ENCODE results near the gene NMD3. TPM values are rescaled to one million over a fixed set of nuclear protein-coding genes. Genes with fewer than 3 reads are reported as not detected.

Gene NMD3
- total and polyA plus RNA-seq, 2 experiments from 2014 or later: 27.8 to 52.5 TPM

DNA sequence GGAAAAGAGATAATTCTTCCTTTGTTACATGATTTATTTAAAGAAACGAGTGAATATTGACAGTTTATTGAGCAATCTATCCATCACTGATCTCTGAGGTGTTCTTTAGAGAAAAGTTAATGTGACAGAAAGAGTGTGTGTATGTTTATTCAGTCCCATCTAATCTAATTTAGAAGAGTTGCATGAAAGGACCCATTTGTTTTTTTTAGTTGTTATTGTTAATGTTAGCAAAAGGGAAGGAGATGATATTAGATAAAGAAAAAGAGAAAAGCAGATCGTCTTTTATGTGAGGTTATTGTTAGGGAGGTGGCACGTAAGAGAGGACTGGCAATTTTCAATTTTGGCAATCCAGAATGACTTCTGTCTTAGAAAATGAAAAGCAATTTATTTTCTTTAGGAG is 46.5 kb downstream of the NMD3 start:
- no peaks in the 10 kb centered on the region for H3K9me3 ChIP-seq (ENCODE audit: low read depth)
- H3K4me3 ChIP-seq: no peak overlapping the region
- no peak overlapping the region for H2AFZ ChIP-seq
- no peak for DNase-seq (ENCODE audit: low spot score)
- TF ChIP-seq, protein P1, sequence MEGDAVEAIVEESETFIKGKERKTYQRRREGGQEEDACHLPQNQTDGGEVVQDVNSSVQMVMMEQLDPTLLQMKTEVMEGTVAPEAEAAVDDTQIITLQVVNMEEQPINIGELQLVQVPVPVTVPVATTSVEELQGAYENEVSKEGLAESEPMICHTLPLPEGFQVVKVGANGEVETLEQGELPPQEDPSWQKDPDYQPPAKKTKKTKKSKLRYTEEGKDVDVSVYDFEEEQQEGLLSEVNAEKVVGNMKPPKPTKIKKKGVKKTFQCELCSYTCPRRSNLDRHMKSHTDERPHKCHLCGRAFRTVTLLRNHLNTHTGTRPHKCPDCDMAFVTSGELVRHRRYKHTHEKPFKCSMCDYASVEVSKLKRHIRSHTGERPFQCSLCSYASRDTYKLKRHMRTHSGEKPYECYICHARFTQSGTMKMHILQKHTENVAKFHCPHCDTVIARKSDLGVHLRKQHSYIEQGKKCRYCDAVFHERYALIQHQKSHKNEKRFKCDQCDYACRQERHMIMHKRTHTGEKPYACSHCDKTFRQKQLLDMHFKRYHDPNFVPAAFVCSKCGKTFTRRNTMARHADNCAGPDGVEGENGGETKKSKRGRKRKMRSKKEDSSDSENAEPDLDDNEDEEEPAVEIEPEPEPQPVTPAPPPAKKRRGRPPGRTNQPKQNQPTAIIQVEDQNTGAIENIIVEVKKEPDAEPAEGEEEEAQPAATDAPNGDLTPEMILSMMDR (IDR thresholded peaks at IDR 0.05; ENCODE audit: poor library complexity): no peak
- no peak for TF ChIP-seq EZH2phosphoT487 (IDR thresholded peaks at IDR 0.05; ENCODE audit: low read depth, severe bottlenecking, unreplicated experiment)
- TF ChIP-seq EZH2 (IDR thresholded peaks at IDR 0.05; ENCODE audit: borderline replicate concordance): no peak
- H4K20me1 ChIP-seq (ENCODE audit: insufficient read depth, poor library complexity, severe bottlenecking): no peaks in the 10 kb centered on the region
- no peaks in the 10 kb centered on the region for H3K4me1 ChIP-seq (ENCODE audit: insufficient read depth)
- H3K4me2 ChIP-seq: no peak overlapping the region
- H3K36me3 ChIP-seq (replicated peaks; ENCODE audit: insufficient read depth, low read depth): no peaks in the 10 kb centered on the region
- no peaks in the 10 kb centered on the region for H3K27me3 ChIP-seq
- H3K9me2 ChIP-seq (replicated peaks; ENCODE audit: insufficient read depth): no peaks in the 10 kb centered on the region
- H3K27ac ChIP-seq: no peak overlapping the region
- no peaks in the 10 kb centered on the region for H3K79me2 ChIP-seq
- WGBS (ENCODE audit: low lambda C conversion rate, missing lambda C conversion rate): 68% methylated on average over 3 of the region's 3 CpGs

DNA sequence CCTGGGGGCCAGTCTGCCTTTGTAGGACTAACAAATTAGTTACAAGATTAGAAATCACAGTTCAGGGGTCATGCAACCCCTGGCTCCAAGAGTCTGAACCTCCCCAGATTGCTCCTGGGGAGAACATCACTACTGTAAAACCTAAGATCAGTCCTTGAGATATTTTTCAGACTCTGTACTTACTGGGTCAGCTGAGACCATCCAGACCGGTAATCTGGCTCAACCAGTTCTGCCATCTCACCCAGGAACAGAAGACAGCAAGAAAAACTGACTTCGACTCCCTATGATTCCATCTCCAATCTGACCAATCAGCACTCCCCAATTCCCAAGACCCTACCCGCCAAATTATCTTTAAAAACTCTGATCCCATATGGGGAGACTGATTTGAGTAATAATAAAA is 47.5 kb downstream of the NMD3 start:
- TF ChIP-seq, protein P1 (IDR thresholded peaks at IDR 0.05; ENCODE audit: poor library complexity): no peak
- TF ChIP-seq EZH2 (IDR thresholded peaks at IDR 0.05; ENCODE audit: borderline replicate concordance) (no peak), EZH2phosphoT487 (IDR thresholded peaks at IDR 0.05; ENCODE audit: low read depth, severe bottlenecking, unreplicated experiment) (no peak)

DNA sequence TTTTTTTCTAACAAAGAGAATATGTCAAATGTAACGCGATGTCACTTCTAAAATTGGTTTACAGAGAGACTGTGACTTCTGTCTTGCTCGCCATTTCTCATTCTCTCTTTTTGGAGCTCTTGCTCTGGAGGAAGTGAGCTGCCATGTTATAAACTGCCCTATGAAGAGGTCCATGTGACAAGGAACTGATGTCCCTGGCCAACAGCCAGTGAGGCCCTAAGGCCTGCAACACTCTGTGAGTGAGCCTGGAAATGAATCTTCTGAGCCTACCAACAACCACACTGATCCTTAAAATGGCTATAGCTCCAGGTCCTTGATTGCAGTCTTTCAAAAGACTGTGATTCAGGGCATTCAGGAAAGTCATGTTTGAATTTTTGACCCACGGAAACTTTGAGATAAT is 49.9 kb downstream of the NMD3 start:
- Histone ChIP-seq H3K9me3 (ENCODE audit: low read depth) (no peaks in the 10 kb centered on the region), H3K4me2 (no peak overlapping the region), H4K20me1 (ENCODE audit: insufficient read depth, poor library complexity, severe bottlenecking) (no peaks in the 10 kb centered on the region), H3K27me3 (no peaks in the 10 kb centered on the region), H3K4me3 (no peak overlapping the region), H2AFZ (no peak overlapping the region), H3K36me3 (replicated peaks; ENCODE audit: insufficient read depth, low read depth) (no peaks in the 10 kb centered on the region), H3K79me2 (no peaks in the 10 kb centered on the region), H3K27ac (no peak overlapping the region), H3K9me2 (replicated peaks; ENCODE audit: insufficient read depth) (no peaks in the 10 kb centered on the region), H3K4me1 (ENCODE audit: insufficient read depth) (peaks cover 8% of the 10 kb centered on the region)
- DNase-seq (ENCODE audit: low spot score): no peak
- TF ChIP-seq, protein P1 (IDR thresholded peaks at IDR 0.05; ENCODE audit: poor library complexity): no peak
- no peak for TF ChIP-seq EZH2 (IDR thresholded peaks at IDR 0.05; ENCODE audit: borderline replicate concordance)
- no peak for TF ChIP-seq EZH2phosphoT487 (IDR thresholded peaks at IDR 0.05; ENCODE audit: low read depth, severe bottlenecking, unreplicated experiment)
- WGBS (ENCODE audit: low lambda C conversion rate, missing lambda C conversion rate): 96% methylated on average over 4 of the region's 4 CpGs

More for the DNA sequence above, 47.5 kb downstream of the NMD3 start:
- Histone ChIP-seq H3K4me2 (no peak overlapping the region), H4K20me1 (ENCODE audit: insufficient read depth, poor library complexity, severe bottlenecking) (no peaks in the 10 kb centered on the region), H3K9me2 (replicated peaks; ENCODE audit: insufficient read depth) (no peaks in the 10 kb centered on the region), H3K27me3 (no peaks in the 10 kb centered on the region), H3K4me1 (ENCODE audit: insufficient read depth) (no peaks in the 10 kb centered on the region), H3K27ac (no peak overlapping the region), H3K9me3 (ENCODE audit: low read depth) (no peaks in the 10 kb centered on the region), H2AFZ (no peak overlapping the region), H3K36me3 (replicated peaks; ENCODE audit: insufficient read depth, low read depth) (no peaks in the 10 kb centered on the region), H3K4me3 (no peak overlapping the region), H3K79me2 (no peaks in the 10 kb centered on the region)
- no peak for DNase-seq (ENCODE audit: low spot score)
- 64% methylated on average over 3 of the region's 3 CpGs for WGBS (ENCODE audit: low lambda C conversion rate, missing lambda C conversion rate)

DNA sequence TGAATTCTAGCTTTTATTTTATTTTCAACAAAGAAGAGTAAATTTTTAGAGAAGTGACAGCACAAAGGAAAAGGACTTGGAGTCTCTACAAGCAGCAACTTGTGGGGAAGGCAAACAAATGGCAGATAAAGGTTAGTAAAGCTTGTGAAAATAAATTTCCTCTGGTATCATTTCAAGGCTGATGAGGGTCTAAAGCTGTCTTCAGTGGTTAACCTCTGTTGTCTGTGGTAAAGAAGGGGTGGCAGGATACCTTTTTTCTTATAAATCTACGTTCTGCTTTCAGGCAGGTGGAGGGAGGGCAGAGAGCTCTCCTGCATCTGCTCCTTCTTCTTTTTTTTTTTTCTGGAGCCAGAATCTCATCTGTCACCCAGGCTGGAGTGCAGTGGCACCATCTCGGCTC is 50.5 kb downstream of the NMD3 start:
- H3K79me2 ChIP-seq: no peaks in the 10 kb centered on the region
- no peaks in the 10 kb centered on the region for H3K9me3 ChIP-seq (ENCODE audit: low read depth)
- no peaks in the 10 kb centered on the region for H4K20me1 ChIP-seq (ENCODE audit: insufficient read depth, poor library complexity, severe bottlenecking)
- 59% methylated on average over 2 of the region's 2 CpGs for WGBS (ENCODE audit: low lambda C conversion rate, missing lambda C conversion rate)
- no peaks in the 10 kb centered on the region for H3K27me3 ChIP-seq
- H3K9me2 ChIP-seq (replicated peaks; ENCODE audit: insufficient read depth): no peaks in the 10 kb centered on the region
- H3K36me3 ChIP-seq (replicated peaks; ENCODE audit: insufficient read depth, low read depth): no peaks in the 10 kb centered on the region
- H3K27ac ChIP-seq: no peak overlapping the region
- no peak overlapping the region for H2AFZ ChIP-seq
- no peak overlapping the region for H3K4me2 ChIP-seq
- H3K4me1 ChIP-seq (ENCODE audit: insufficient read depth): peaks cover 10% of the 10 kb centered on the region
- TF ChIP-seq EZH2 (IDR thresholded peaks at IDR 0.05; ENCODE audit: borderline replicate concordance) (no peak), EZH2phosphoT487 (IDR thresholded peaks at IDR 0.05; ENCODE audit: low read depth, severe bottlenecking, unreplicated experiment) (no peak)
- TF ChIP-seq, protein P1 (IDR thresholded peaks at IDR 0.05; ENCODE audit: poor library complexity): no peak
- H3K4me3 ChIP-seq: no peak overlapping the region
- no peak for DNase-seq (ENCODE audit: low spot score)

Measured in hepatocyte (in vitro differentiated cells).